GM18519 (cell line): ENCODE results near the gene POSTN.
"Not testable (repeated sequence)": the region's sequence is repeated elsewhere in the genome, so short reads cannot be mapped to it uniquely, and the experiment has no call there.

Experiments used
- ATAC-seq: cut with Tn5 transposase; IDR thresholded peaks from one replicate; pipeline ENCODE4 v1.9.1; 2021; ENCODE audit warnings: mild to moderate bottlenecking, moderate library complexity; ENCODE audit not compliant: unreplicated experiment, low FRiP score

POSTN gene

DNA sequence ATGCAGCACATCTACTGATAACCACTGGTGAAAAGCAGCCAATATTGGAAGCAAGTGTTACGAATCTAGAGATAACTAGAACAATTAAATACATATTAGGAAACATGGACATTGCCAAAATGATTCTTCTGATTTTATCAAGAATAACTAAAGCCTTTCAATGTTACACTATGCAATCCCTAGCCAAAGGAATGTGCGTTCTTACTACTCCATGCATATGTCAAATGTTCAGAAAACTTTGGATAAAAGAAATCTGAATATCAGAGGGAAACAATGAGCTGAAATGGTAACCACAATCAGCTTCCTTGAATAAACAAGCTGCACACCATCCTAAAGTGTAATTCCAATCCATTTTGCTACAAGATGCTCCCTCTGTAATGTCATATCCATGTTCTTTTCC is 951 bp upstream of the POSTN start:
- ATAC-seq, result no peak

DNA sequence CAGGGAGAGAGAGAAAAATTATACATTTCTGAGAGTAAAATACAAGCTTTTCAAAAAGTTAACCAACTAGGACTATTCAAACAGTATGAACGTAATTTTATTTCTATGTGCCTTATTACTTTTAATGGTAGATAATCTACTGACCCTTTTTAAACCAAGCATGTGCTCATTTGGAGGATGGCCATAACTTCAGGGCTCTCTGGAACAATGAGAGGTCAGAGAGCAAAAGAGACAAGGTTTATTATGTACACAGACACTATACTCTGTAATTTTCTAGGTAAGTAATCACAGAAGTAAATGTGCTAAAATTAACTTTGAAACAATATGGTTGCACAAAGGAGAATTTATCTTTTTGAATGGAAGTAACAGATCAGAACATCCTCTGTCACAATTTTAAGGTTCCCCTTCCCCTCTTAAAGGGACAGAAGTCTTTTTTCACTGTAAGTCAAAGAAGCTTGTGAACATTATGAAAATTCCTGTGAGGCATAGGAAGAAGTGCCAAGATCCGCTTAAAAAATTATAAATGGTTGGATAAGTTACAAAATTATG is 1.0 kb downstream of the POSTN start:
- no peak for ATAC-seq

DNA sequence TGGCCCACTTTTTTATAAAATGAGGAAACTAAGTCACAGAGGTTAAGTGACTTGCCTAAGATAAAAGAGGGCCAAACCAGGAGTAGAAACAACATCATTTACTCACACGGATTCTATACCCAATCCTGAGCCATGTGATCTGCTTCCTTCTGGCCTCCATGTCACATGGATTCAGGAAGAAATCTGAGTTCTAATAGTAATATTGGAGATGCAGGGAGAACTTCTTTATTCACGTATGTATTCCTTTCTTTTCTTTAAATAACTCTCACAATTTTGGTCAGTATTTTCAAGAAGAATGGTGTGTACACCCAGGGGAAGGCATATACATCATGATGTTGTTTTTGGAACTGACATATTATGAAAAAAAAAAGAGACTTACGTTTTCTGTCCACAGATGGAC is 1.8 kb downstream of the POSTN start:
- no peak for ATAC-seq

DNA sequence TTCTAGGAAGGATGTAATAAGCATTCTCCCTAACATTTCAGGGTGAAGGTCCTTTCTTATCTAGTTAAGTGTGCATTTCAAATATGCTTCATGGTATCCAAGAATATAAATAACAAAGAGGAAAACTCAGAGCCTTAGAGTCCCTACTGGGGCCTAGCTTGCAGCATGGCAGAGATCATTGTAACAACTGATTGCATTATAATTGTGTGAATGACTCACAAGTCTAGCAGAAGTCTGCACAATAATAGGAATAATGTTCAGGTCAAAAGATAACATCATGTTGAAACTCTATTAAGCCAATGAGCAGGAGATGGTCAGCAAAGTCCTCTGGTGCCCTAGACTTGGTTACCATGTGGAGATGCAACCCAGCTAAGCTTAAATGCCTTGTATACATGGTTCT is 3.4 kb downstream of the POSTN start:
- ATAC-seq, result no peak

DNA sequence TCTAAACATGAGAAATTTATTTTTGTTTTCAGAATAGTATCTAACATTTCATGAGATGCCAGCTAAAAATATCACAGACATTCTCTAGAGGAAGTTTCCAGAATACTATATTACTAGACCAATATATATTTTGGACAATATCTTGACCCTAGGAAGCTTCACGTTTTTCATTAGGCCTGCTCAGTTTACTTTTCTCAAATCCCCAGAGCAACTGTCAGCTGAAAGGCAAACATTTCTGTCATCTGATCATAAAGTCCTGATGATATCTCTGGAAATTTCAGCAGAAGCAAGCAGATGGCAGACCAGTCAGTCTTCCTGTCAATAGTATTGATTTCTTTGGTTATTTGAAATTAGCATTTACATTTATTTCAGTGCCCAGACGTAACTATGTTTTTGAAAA is 4.0 kb downstream of the POSTN start:
- no peak for ATAC-seq

DNA sequence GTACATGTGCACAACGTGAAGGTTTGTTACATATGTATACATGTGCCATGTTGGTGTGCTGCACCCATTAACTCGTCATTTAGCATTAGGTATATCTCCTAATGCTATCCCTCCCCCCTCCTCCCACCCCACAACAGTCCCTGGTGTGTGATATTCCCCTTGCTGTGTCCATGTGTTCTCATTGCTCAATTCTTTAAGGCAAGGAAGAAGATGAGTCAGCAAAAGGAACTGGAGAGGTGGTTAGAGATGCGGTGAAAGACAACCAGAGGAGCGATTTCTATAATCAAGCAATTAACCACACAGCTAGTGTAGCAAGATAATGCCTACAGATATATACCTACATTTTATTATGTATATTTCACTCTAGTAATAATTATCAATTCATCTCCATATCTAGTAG is 9.2 kb downstream of the POSTN start:
- ATAC-seq, result not testable (repeated sequence)

DNA sequence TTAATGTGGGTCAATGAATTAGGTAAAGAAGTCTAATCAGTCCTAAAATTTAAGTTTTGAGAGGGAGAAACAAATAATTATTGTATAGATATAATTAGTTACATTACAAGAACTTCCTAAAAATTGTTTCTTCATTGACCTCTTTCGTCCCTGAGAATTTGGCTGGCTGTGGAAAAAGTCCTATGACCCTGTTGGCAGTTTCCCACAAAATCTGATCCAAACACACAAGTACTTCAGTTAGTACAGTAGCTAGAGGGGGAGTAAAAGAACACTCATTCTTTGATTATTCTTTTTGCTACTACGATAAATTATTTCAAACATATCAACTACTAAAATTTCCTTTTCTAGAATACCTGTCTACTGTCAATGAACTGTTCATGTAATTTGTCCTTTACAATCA is 11.3 kb downstream of the POSTN start:
- ATAC-seq, result no peak

DNA sequence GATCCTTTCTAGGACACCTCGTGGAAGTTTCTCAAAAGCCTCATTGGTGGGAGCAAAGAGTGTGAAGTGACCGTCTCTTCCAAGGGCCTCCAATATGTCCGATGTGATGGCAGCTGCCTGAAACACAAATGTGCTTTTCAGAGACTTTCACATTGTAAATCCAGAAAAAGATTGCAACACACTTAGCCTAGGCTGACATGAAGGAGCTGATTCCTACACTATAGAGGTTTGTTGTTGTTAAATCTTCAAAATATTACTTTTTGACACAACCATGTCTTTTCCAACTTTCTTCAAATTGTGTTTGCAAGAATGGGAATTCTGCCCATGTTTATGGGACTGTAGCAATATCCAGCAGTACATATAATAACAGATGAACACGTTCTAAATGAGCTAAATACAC is 12.4 kb downstream of the POSTN start:
- no peak for ATAC-seq

DNA sequence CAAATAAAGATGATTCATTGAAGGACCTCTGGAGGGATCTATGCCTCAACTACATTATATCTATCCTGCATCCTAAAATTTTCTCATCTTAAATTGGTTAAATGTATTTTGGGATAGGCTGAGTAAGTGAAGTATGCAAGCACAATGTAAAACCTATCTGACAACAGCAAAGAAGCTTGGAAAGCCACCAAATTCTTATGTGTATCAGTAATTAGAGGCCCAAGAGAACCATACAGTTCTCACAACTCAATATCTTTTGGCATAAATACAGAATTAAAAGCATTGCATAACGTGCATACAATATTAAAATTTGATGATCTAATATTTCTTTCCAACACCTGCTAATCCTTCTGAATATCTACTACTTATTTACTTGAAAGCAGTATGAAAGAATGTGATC is 13.0 kb downstream of the POSTN start:
- no peak for ATAC-seq

DNA sequence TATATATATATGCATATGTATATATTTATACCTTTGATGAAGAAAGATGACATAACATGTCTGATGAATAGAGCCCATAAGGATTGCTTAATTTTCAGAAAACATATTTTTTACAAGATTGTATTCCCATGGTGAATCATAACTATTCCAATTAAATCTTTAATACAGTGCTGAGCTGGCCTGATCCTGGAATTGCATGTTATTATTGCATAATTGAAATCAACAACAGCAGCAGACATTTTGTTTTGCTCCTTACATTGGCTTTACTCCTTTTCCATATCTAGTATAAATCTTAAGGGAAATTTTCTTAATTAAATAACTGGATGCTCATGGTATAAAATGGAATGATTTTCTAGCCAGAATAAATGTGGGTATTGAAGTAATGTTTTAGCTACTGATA is 22.0 kb downstream of the POSTN start:
- no peak for ATAC-seq

DNA sequence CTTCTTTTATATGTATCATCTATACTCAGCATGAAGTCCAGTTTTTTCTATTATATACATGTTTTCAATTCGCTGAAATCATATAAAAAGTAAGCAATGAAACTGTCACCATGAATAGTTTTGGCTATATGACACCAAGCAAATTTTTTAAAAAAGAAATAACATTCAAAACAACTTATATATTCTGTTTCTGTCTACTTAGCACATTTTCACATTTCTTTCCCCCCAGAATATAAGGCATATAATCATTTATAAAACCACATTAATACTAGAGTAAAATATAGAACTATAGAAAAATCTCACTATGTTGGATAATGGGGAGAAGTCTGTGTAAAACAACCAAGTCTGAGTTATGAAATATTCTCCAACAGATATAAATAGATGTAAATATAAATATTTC is 33.1 kb downstream of the POSTN start:
- no peak for ATAC-seq

DNA sequence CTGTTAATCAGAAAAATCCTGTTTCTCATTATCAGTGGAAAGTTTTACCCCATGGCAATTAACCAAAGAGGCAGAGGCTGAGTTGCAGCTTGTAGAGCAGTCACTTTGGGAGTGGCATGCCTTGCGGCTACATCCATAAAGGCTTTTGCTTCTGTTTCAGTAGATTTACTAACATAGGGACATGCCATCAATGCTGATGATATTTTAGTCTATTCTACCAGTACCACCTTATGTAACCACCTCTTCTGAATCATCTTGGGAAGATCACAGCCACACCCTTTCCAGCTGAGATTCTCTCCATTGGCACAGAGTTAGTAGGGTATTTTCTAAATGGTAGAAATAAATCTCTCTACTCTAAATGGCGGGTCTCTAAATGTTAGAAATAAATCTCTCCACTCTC is 37.5 kb downstream of the POSTN start:
- ATAC-seq, result no peak

DNA sequence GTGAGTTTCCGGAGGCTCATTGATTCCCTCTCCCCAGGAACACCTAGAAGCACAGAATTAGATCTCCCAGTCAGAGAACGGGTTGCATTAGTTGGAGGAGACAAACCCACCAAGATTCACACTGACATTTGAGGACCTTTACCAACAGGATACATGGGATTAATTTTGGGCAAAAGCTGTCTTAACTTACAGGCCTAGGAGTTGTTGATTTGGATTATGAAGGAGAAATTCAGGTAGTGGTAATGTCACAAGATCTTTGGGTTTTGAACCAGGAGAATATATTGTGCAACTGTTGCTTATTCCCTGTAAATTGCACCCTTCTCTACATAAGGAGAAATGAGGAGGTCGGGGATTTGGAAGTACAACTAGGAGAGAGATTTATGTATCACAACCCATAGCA is 38.0 kb downstream of the POSTN start:
- no peak for ATAC-seq

DNA sequence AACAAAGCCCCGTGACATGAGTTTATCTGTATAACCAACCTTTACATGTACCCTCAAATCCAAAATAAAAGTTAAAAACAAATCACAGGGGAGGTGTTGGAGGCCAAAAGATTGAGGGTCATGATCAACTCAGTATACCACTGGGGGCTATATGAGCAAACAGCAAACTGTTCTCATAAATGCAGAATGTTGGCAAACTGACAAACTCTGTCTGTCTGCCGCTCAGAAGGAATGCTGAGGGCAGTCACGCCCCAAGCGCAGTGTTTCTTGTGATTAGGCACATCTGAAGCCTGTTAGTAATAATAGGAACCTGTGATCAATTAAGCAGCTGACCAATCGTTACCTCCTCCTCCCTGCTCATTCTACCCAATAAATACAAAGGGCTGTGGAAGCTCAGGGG is 39.8 kb downstream of the POSTN start:
- not testable (repeated sequence) for ATAC-seq

DNA sequence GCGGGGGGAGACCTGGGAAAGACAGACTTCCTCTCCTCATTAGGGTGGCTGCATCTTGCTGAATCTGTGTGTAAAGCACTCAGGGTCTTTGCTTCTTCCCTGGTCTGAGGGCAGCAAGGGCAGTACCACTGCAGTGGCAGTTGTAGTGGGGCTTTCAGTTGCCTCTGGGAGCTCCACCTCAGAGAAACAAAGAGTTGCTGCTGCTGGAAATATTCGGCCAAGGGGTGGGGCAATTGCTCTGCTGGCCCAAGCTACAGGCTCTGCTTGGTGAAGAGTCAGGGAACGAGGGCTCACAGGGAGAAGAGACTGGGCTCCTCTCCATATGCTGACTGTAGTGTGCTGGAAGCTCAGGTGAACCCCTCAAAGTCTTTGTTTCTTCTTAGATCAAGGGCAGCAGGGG is 52.5 kb downstream of the POSTN start:
- no peak for ATAC-seq

DNA sequence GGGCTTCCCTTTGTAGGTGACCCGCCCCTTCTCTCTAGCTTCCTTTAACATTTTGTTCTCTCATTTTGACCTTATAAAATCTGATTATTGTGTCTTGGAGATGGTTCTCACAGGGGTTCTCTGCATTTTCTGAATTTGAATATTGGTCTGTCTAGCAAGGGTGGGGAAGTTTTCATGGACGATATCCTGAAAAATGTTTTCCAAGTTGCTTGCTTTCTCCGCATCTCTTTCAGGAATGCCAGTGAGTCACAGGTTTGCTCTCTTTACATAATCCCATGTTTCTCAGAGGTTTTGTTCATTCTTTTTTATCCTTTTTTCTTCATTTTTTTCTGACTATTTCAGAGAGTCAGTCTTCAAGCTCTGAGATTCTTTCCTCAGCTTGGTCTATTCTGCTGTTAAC is 53.6 kb downstream of the POSTN start:
- ATAC-seq, result no peak

DNA sequence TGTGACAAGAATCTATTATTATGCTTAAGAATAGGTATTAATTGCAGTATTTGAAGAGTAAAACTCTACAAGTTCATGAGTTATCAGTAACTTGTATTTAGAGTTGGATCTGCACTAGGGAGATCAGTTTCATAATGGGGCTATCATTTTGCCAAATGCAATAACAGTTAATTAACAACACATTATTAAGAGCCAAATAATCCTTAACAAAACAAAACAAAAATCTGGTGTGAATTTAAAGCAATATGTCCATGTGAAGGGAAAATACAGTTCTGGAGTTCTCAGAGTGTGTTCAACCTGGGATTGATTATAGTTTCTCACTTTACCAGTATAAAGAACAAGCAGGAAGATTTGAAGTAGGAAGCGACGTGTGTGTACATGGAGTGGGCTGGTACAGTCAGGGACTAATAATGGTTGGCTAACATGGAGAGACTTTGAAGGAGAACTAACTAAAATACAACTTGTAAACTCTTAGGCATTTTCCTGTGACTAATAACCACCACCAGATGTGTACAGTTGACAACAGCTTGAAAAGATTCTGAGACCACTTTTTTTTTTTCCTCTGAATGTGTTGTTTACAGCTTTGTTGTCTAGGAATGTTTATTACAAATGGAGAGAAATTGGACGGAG is 58.5 kb downstream of the POSTN start:
- no peak for ATAC-seq

DNA sequence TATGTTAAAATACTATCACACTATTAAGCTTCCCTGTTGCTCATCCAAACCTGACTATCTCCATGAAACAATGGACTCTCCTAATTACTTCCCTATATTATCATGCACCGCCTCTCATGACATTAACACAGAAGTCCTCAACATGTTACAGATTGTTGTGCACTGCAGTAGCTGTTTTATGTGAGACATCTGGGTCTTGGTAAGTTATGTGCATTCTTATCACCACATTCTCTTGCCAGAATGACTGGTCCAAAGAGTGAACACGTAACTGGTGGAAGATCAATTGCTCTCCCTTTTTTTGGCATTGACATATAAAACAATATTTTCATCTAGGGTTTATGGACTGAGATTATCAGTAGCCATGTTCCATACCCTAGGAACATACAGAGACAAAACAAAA is 59.4 kb downstream of the POSTN start:
- no peak for ATAC-seq

DNA sequence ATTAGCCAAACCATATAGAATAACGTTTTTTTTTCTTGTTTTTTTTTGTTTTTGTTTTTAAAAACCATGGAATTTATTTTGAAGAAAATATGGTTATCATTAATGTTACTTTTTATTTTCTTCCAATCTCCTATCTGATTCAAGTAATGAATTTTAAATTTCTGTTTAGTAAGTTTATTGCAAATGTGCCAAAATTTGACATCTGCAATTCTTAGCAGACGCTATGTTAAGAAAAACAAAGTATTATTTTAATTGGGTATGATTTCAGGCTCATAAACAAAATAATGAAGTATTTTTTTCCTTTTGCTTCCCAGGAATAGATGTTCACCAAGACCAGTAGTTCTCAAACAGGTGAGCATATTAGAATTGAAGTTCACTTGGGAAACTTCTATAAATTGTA is 63.1 kb downstream of the POSTN start:
- no peak for ATAC-seq

DNA sequence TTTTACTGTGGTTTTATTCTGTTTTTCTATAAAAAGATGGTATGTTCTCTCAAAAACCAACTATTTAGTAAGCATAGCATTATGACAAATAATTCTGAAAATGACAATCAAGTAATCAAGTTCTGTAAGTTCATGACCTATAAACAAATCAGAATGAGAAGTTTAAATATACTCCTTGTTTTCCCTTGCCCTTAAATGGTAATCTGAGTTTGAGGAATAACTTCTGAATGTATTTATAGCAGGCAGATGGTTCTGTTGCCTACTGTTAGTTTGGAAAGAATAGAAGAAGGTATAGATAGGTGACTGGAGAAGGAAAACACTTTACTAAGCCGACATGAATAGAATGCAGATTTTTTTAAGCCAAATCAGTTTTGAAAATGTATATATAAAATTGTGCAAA is 63.9 kb downstream of the POSTN start:
- no peak for ATAC-seq

DNA sequence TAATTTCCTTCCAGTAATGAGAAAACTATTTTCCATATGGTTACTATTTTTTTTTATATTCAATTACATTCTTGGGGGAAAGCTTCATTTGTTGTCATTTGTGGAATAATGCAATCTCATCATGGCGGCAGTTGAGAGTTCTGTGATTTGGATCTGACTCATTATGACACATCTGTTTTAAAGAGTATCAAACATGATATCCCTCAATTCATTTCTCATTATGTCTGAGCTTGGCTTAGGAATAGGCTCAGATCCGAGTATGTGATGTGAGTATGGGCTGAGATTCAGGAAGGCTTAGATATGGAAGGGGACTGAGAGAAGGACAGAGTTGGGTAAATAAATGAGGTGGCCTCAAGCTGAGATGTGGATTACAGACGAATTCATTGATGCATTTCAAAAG is 64.4 kb downstream of the POSTN start:
- ATAC-seq, result no peak

DNA sequence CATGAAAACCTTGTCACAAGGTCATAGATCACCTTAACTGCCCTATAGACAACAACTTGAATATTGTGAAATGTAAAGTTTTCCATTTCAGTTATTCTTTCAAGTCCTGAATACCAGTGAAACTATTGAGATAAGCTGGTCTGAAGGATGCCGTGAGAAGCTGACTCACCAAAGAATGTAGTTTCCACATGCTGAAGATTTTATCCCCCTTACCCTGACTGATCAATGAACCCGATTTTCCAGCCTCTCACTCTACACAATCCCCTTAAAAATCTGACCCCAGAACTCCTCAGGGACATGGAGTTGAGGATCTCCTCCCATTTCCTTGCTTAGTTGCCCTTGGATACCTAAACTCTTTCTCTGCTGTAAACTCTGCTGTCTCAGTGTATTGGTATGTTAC is 67.5 kb downstream of the POSTN start:
- no peak for ATAC-seq
